Left lung (tissue), 10 donors: ENCODE data around the gene PSMD1. TPM values are rescaled to one million over a fixed set of nuclear protein-coding genes. Genes with fewer than 3 reads are reported as not detected.
A peak's percentile ranks its signal among the peaks of the same experiment; 100 is the strongest.

Source experiments
- ATAC-seq: fragments of 200-7000 bp; cut with Tn5 transposase; one replicate; pipeline ENCODE4 v1.9.1; 2020; ENCODE audit warnings: moderate library complexity
- DNase-seq, 4 donors: peaks; one replicate each; pipeline ENCODE4 v3.0.0-alpha.2; 2013 to 2020
- H3K27ac ChIP-seq, 2 donors: fragments of 200-600 bp; sonication (generic) in 1 of 2; one replicate each; pipeline versions ENCODE4 v1.5.0 to v1.8.0; 2020 to 2021
- H3K27me3 ChIP-seq, 2 donors: fragments of 200-600 bp; sonication (generic) in 1 of 2; one replicate each; pipeline versions ENCODE4 v1.5.0 to v1.8.0; 2020 to 2021
- H3K36me3 ChIP-seq, 2 donors: fragments of 200-600 bp; sonication (generic) in 1 of 2; one replicate each; pipeline versions ENCODE4 v1.5.0 to v1.8.0; 2020 to 2021
- H3K4me1 ChIP-seq, 2 donors: fragments of 200-600 bp; one replicate each; pipeline ENCODE4 v1.8.0; 2021
- H3K4me3 ChIP-seq, 2 donors: fragments of 200-600 bp; sonication (generic) in 1 of 2; one replicate each; pipeline versions ENCODE4 v1.5.0 to v1.8.0; 2020 to 2021; ENCODE audit warnings: mild to moderate bottlenecking in 1 of 2
- H3K9me3 ChIP-seq, 2 donors: fragments of 200-600 bp; sonication (generic) in 1 of 2; one replicate each; pipeline versions ENCODE4 v1.5.0 to v1.8.0; 2020 to 2021
- CTCF ChIP-seq, 2 donors: fragments of 200-600 bp; sonication (generic) in 1 of 2; IDR thresholded peaks; one replicate each; pipeline versions ENCODE4 v1.5.0 to v1.8.0; 2021; ENCODE audit warnings: antibody characterized with exemption in 2 of 2
- intact Hi-C, 2 donors: fragments of 100-400 bp; cut with DNase I; formaldehyde crosslinking; loops; one replicate each; pipeline versions ENCODE4 v1.11.2 to v1.14.2; 2022
- polyA plus RNA-seq, 6 donors: library from polyadenylated mRNA; unstranded; fragments of 120-200 nt; gene quantifications; one replicate each; pipeline ENCODE4 v1.2.1, GENCODE V29; 2013; ENCODE audit not compliant: insufficient read length in 6 of 6
- total RNA-seq, 2 donors: library from RNA; stranded (reverse); fragmentation: NEBNext Ultra II Directional; extraction: Animal tissue kit (Norgen Biotek cat#: 25700); gene quantifications; one replicate each; pipeline ENCODE4 v1.2.1, GENCODE V29; 2021
- donor health status: DM: no; HTN: yes; CAD: no.
- donor health status: DM: no; HTN: no; CAD: no.

PSMD1 gene
- total and polyA plus RNA-seq, 8 donors: 62.9 to 118 (median 75.9) TPM

GRCh38 chr2:231163011-231163410, 106.3 kb downstream of the PSMD1 start:
- Histone ChIP-seq H3K27ac (peak overlapping the region in 1 of 2 donors; percentile 55), H3K4me3 (no peak overlapping the region), H3K36me3 (peaks cover 0 to 76% of the 10 kb centered on the region in 2 donors), H3K4me1 (peaks cover 10 to 11% of the 10 kb centered on the region in 2 donors), H3K27me3 (no peaks in the 10 kb centered on the region), H3K9me3 (no peaks in the 10 kb centered on the region)
- no peak for DNase-seq
- no peak for ATAC-seq
- no peak for TF ChIP-seq CTCF (IDR thresholded peaks at IDR 0.05)
- intact Hi-C loops: no loop called here

GRCh38 chr2:231163414-231164095, 106.9 kb downstream of the PSMD1 start:
- Histone ChIP-seq H3K27ac (peak overlapping the region in 1 of 2 donors; percentile 25), H3K9me3 (no peaks in the 10 kb centered on the region), H3K36me3 (peaks cover 0 to 71% of the 10 kb centered on the region in 2 donors), H3K4me3 (no peak overlapping the region), H3K4me1 (peaks cover 11 to 13% of the 10 kb centered on the region in 2 donors), H3K27me3 (no peaks in the 10 kb centered on the region)
- TF ChIP-seq CTCF (IDR thresholded peaks at IDR 0.05): no peak
- DNase-seq (no peak), ATAC-seq (no peak)
- intact Hi-C loops: no loop called here

GRCh38 chr2:231167745-231168459, 111.2 kb downstream of the PSMD1 start:
- Histone ChIP-seq H3K4me3 (no peak overlapping the region), H3K27me3 (no peaks in the 10 kb centered on the region), H3K36me3 (peaks cover 0 to 84% of the 10 kb centered on the region in 2 donors), H3K27ac (peak overlapping the region in 1 of 2 donors; percentile 36), H3K4me1 (peaks cover 0 to 8% of the 10 kb centered on the region in 2 donors), H3K9me3 (no peaks in the 10 kb centered on the region)
- TF ChIP-seq CTCF (IDR thresholded peaks at IDR 0.05): no peak
- no peak for DNase-seq
- intact Hi-C loops: no loop called here
- no peak for ATAC-seq

GRCh38 chr2:231168460-231169139, 111.9 kb downstream of the PSMD1 start:
- H3K9me3 ChIP-seq: no peaks in the 10 kb centered on the region
- ATAC-seq: no peak

More at GRCh38 chr2:231168460-231169139, 111.9 kb downstream of the PSMD1 start:
- no peak for TF ChIP-seq CTCF (IDR thresholded peaks at IDR 0.05)
- Histone ChIP-seq H3K4me3 (no peak overlapping the region), H3K4me1 (peaks cover 0 to 8% of the 10 kb centered on the region in 2 donors), H3K27ac (peak overlapping the region in 1 of 2 donors; percentile 36), H3K36me3 (peaks cover 0 to 83% of the 10 kb centered on the region in 2 donors), H3K27me3 (no peaks in the 10 kb centered on the region)
- no peak for DNase-seq
- intact Hi-C loops: no loop called here
